IMR-90 (cell line): Measurements from ENCODE around the gene MAPKAP1. TPM values are rescaled to one million over a fixed set of nuclear protein-coding genes. Genes with fewer than 3 reads are reported as not detected.

Experiments used
- ATAC-seq: fragments of 200-7000 bp; cut with Tn5 transposase; 2 replicates; pipeline ENCODE4 v1.9.1; 2020; ENCODE audit warnings: low read depth, mild to moderate bottlenecking, moderate library complexity
- BruUV-seq: library from RNA; stranded (reverse); fragments of 400-500 nt; replicated peaks from 2 replicates; lab custom pipeline; 2021; lab: Mats Ljungman, UMichigan
- CTCF ChIA-PET: fragments of 300-600 bp; formaldehyde crosslinking; extraction: SDS; loops from one replicate; lab custom pipeline; 2021; ENCODE audit warnings: antibody characterized with exemption; lab: Yijun Ruan, JAX
- POLR2A ChIA-PET: fragments of 300-600 bp; sonication (Branson Sonifier 250); formaldehyde crosslinking; loops from one replicate; lab custom pipeline; 2022; ENCODE audit warnings: antibody characterized with exemption; ENCODE audit not compliant: unreplicated experiment; lab: Charles Lee
- DNase-seq: peaks from one replicate; pipeline ENCODE4 v3.0.0; 2013
- H2AFZ ChIP-seq: replicated peaks from 2 replicates; pipeline ENCODE3; 2013; ENCODE audit warnings: low read length, mild to moderate bottlenecking; ENCODE audit not compliant: poor library complexity
- H2AK5ac ChIP-seq: 2 replicates; pipeline ENCODE4 v1.6.1; 2013; ENCODE audit warnings: low read depth, low read length, inconsistent platforms
- H2AK9ac ChIP-seq: replicated peaks from 2 replicates; pipeline ENCODE3; 2013; ENCODE audit warnings: mild to moderate bottlenecking, low read depth, low read length, moderate library complexity; ENCODE audit not compliant: poor library complexity
- H2BK120ac ChIP-seq: 2 replicates; pipeline ENCODE4 v1.6.1; 2013; ENCODE audit warnings: low read depth, low read length, inconsistent platforms
- H2BK15ac ChIP-seq: 3 replicates; pipeline ENCODE4 v1.6.1; 2013; ENCODE audit warnings: low read depth, low read length, inconsistent platforms
- H2BK20ac ChIP-seq: 2 replicates; pipeline ENCODE4 v1.6.1; 2013; ENCODE audit warnings: low read depth, mild to moderate bottlenecking, inconsistent platforms, low read length, moderate library complexity
- H2BK5ac ChIP-seq: 2 replicates; pipeline ENCODE4 v1.6.1; 2013; ENCODE audit warnings: mild to moderate bottlenecking, low read depth, low read length, inconsistent platforms; ENCODE audit not compliant: poor library complexity, severe bottlenecking
- H3K14ac ChIP-seq: replicated peaks from 2 replicates; pipeline ENCODE4 v1.6.1; 2013; ENCODE audit warnings: low read depth, low read length, inconsistent platforms
- H3K18ac ChIP-seq: 2 replicates; pipeline ENCODE4 v1.6.1; 2013; ENCODE audit warnings: low read depth, low read length, control low read depth
- H3K23ac ChIP-seq: 2 replicates; pipeline ENCODE4 v1.6.1; 2013; ENCODE audit warnings: low read depth, low read length, inconsistent platforms
- H3K27ac ChIP-seq: 2 replicates; pipeline ENCODE4 v1.5.1; 2013; ENCODE audit warnings: mild to moderate bottlenecking, control low read depth, low read length; ENCODE audit not compliant: insufficient read depth
- H3K27me3 ChIP-seq: 2 replicates; pipeline ENCODE4 v1.6.1; 2013; ENCODE audit warnings: low read length; ENCODE audit not compliant: control insufficient read depth, insufficient read depth
- H3K36me3 ChIP-seq: 2 replicates; pipeline ENCODE4 v1.6.1; 2013; ENCODE audit warnings: low read length, mixed read lengths; ENCODE audit not compliant: control insufficient read depth, insufficient read depth
- H3K4ac ChIP-seq: 2 replicates; pipeline ENCODE4 v1.6.1; 2013; ENCODE audit warnings: low read depth, low read length, inconsistent platforms
- H3K4me1 ChIP-seq: 2 replicates; pipeline ENCODE4 v1.6.1; 2013; ENCODE audit warnings: low read length, mixed read lengths; ENCODE audit not compliant: control insufficient read depth, insufficient read depth
- H3K4me2 ChIP-seq: 2 replicates; pipeline ENCODE4 v1.6.1; 2013; ENCODE audit warnings: low read depth, mild to moderate bottlenecking, control low read depth, low read length, moderate library complexity
- H3K4me3 ChIP-seq: 2 replicates; pipeline ENCODE4 v1.5.1; 2013; ENCODE audit warnings: low read depth, mild to moderate bottlenecking, control low read depth, low read length, moderate library complexity; ENCODE audit not compliant: insufficient read depth
- H3K56ac ChIP-seq: 2 replicates; pipeline ENCODE4 v1.6.1; 2013; ENCODE audit warnings: low read length, inconsistent platforms; ENCODE audit not compliant: insufficient read depth; ENCODE audit errors: extremely low read depth
- H3K79me1 ChIP-seq, 2 experiments: 2 replicates each; pipeline ENCODE4 v1.6.1; 2013; ENCODE audit warnings: low read length in 2 of 2, inconsistent platforms in 1 of 2, low read depth in 1 of 2
- H3K9ac ChIP-seq: 2 replicates; pipeline ENCODE4 v1.6.1; 2013; ENCODE audit warnings: low read depth, low read length, control low read depth
- H3K9me1 ChIP-seq: 2 replicates; pipeline ENCODE4 v1.6.1; 2013; ENCODE audit warnings: low read length, inconsistent platforms; ENCODE audit not compliant: insufficient read depth
- H3K9me3 ChIP-seq: 2 replicates; pipeline ENCODE4 v1.6.1; 2013; ENCODE audit warnings: low read length; ENCODE audit not compliant: control insufficient read depth, insufficient read depth
- H4K20me1 ChIP-seq: 2 replicates; pipeline ENCODE4 v1.6.1; 2013; ENCODE audit warnings: low read length, inconsistent platforms; ENCODE audit not compliant: insufficient read depth
- H4K5ac ChIP-seq: 2 replicates; pipeline ENCODE4 v1.6.1; 2013; ENCODE audit warnings: mild to moderate bottlenecking, low read depth, low read length, control low read depth
- H4K8ac ChIP-seq, 2 experiments: 2 replicates each; pipeline ENCODE4 v1.6.1; 2013; ENCODE audit warnings: low read depth in 2 of 2, low read length in 2 of 2, control low read depth in 1 of 2, inconsistent platforms in 1 of 2
- H4K91ac ChIP-seq: 2 replicates; pipeline ENCODE4 v1.6.1; 2013; ENCODE audit warnings: low read depth, low read length, inconsistent platforms; ENCODE audit not compliant: insufficient read depth
- BHLHE40 ChIP-seq: fragments of 150-350 bp; IDR thresholded peaks from 2 replicates; pipeline ENCODE4 v1.6.1; 2016; ENCODE audit warnings: mild to moderate bottlenecking, low read depth, low read length
- CEBPB ChIP-seq: IDR thresholded peaks from 2 replicates; pipeline ENCODE4 v1.6.1; 2012; ENCODE audit warnings: low read depth, low read length, improper control_type of control experiment
- CHD1 ChIP-seq: IDR thresholded peaks from 2 replicates; pipeline ENCODE4 v1.6.1; 2012; ENCODE audit warnings: low read depth, low read length, improper control_type of control experiment
- FOS ChIP-seq: fragments of 150-350 bp; IDR thresholded peaks from 2 replicates; pipeline ENCODE4 v1.6.1; 2016; ENCODE audit warnings: low read depth, low read length
- MAFK ChIP-seq: IDR thresholded peaks from 2 replicates; pipeline ENCODE4 v1.6.1; 2012; ENCODE audit warnings: low read depth, low read length, improper control_type of control experiment
- MAZ ChIP-seq: IDR thresholded peaks from 2 replicates; pipeline ENCODE4 v1.6.1; 2012; ENCODE audit warnings: low read depth, mild to moderate bottlenecking, low read length, improper control_type of control experiment, moderate library complexity, borderline replicate concordance
- MXI1 ChIP-seq: IDR thresholded peaks from 2 replicates; pipeline ENCODE4 v1.6.1; 2012; ENCODE audit warnings: low read depth, mild to moderate bottlenecking, low read length, moderate library complexity, borderline replicate concordance
- NFE2L2 ChIP-seq: fragments of 150-350 bp; IDR thresholded peaks from 2 replicates; pipeline ENCODE4 v1.6.1; 2016; ENCODE audit warnings: low read depth, mild to moderate bottlenecking, low read length
- POLR2A ChIP-seq: IDR thresholded peaks from 2 replicates; pipeline ENCODE4 v1.6.1; 2012; ENCODE audit warnings: mild to moderate bottlenecking, low read depth, low read length
- RAD21 ChIP-seq: IDR thresholded peaks from 2 replicates; pipeline ENCODE4 v1.6.1; 2012; ENCODE audit warnings: low read length, improper control_type of control experiment
- RCOR1 ChIP-seq: IDR thresholded peaks from 2 replicates; pipeline ENCODE4 v1.6.1; 2012; ENCODE audit warnings: mild to moderate bottlenecking, low read length, improper control_type of control experiment; ENCODE audit not compliant: insufficient replicate concordance
- RFX5 ChIP-seq: IDR thresholded peaks from 2 replicates; pipeline ENCODE4 v1.8.0; 2012; ENCODE audit warnings: low read depth, mild to moderate bottlenecking, low read length, moderate library complexity
- SMC3 ChIP-seq: fragments of 150-350 bp; IDR thresholded peaks from 2 replicates; pipeline ENCODE4 v1.6.1; 2016; ENCODE audit warnings: low read depth, mild to moderate bottlenecking, antibody characterized with exemption, low read length, moderate library complexity
- WGBS, 2 experiments: methylation state at CpG; one replicate each; pipeline versions ENCODE4 v1.1.5 to v1.1.7; 2013; ENCODE audit warnings: missing lambda C conversion rate in 2 of 2; ENCODE audit not compliant: insufficient read length in 1 of 2; ENCODE audit errors: extremely low coverage in 2 of 2; 5-methylcytosine and 5-hydroxymethylcytosine counted together
- dilution Hi-C: fragments of 300-500 bp; cut with HindIII; formaldehyde crosslinking; loops from one replicate; pipeline ENCODE4 v1.14.3; 2018; ENCODE audit warnings: low sequenced_read_pairs; ENCODE audit not compliant: unreplicated experiment
- in situ Hi-C: fragments of 300-500 bp; cut with MboI; formaldehyde crosslinking; loops from 3 replicates; pipeline ENCODE4 v1.14.3; 2019; ENCODE audit warnings: low sequenced_read_pairs, inconsistent platforms, mixed read lengths
- intact Hi-C: fragments of 100-400 bp; cut with micrococcal nuclease; formaldehyde crosslinking; loops from 2 replicates; pipeline ENCODE4 v1.10.0; 2022
- polyA plus RNA-seq, 3 experiments: library from polyadenylated mRNA; depleted of rRNA; stranded (reverse); fragments of >200 nt; gene quantifications; 2 replicates each; pipeline ENCODE4 v1.2.3, GENCODE V29; 2012; ENCODE audit warnings: low replicate concordance in 1 of 3
- total RNA-seq: library from RNA; depleted of rRNA; stranded (reverse); fragments of >200 nt; gene quantifications from 2 replicates; pipeline ENCODE4 v1.2.3, GENCODE V29; 2012
- TF ChIP-seq, protein P1 (sequence below): fragments of 150-350 bp; IDR thresholded peaks from 2 replicates; pipeline ENCODE4 v1.6.1; 2017; ENCODE audit warnings: mild to moderate bottlenecking, antibody characterized with exemption, low read length, low read depth
- TF ChIP-seq, protein P2 (sequence below): fragments of 150-350 bp; IDR thresholded peaks from 2 replicates; pipeline ENCODE4 v1.6.1; 2016; ENCODE audit warnings: low read depth, mild to moderate bottlenecking, low read length, moderate library complexity, borderline replicate concordance
- TF ChIP-seq, protein P3 (sequence below): conservative IDR thresholded peaks from 2 replicates; pipeline ENCODE4 v1.5.1; 2012; ENCODE audit warnings: mild to moderate bottlenecking, low read depth, low read length, improper control_type of control experiment

The MAPKAP1 gene
- total and polyA plus RNA-seq, 2 of the 4 experiments (the other 2 are of a cell fraction): 87.2 to 158 TPM

DNA sequence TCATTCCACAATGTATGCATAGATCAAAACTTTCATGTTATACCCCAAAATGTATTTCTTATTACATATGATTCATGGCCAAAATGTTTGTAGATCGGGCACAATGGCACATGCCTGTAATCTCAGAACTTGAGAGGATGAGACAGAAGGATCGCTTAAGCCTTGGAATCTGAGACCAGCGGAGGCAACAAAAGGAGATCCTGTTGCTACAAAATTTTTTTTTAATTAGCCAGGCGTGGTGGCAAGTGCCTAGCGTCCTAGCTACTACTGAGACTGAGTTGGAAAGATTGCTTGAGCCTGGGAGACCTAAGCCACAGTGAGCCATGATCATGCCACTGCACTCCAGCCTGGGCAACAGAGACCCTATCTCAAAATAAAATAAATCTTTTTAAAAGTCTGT, 89.9 kb downstream of the MAPKAP1 start:
- no peak overlapping the region for H3K9ac ChIP-seq
- no peaks in the 10 kb centered on the region for H3K4me1 ChIP-seq
- no peak overlapping the region for H3K4me2 ChIP-seq
- dilution Hi-C loops (no loop called here), intact Hi-C loops (no loop called here), in situ Hi-C loops (no loop called here)
- H4K91ac ChIP-seq: no peak overlapping the region
- CTCF ChIA-PET: no interaction called here
- BruUV-seq: no TSS peak
- WGBS, 2 experiments: 100% methylated on average over 1 of the region's 5 CpGs; no CpG with 5 or more reads in 1 of the 2 experiments
- DNase-seq: no peak
- no peaks in the 10 kb centered on the region for H3K36me3 ChIP-seq
- peaks cover 23% of the 10 kb centered on the region for H4K20me1 ChIP-seq
- H3K56ac ChIP-seq: no peak overlapping the region
- H4K8ac ChIP-seq: no peak overlapping the region
- H3K14ac ChIP-seq: no peak overlapping the region
- no peak overlapping the region for H3K18ac ChIP-seq
- H3K9me1 ChIP-seq: peaks cover 10% of the 10 kb centered on the region
- H3K9me3 ChIP-seq: no peaks in the 10 kb centered on the region
- no peak overlapping the region for H2AK5ac ChIP-seq
- H2AK9ac ChIP-seq: no peak overlapping the region
- no peak overlapping the region for H2BK20ac ChIP-seq
- no peak overlapping the region for H2BK120ac ChIP-seq
- H3K27ac ChIP-seq: no peak overlapping the region
- ATAC-seq: no peak
- no peak overlapping the region for H2BK5ac ChIP-seq
- no peak overlapping the region for H3K4ac ChIP-seq
- H3K4me3 ChIP-seq: no peak overlapping the region
- H3K23ac ChIP-seq: no peak overlapping the region
- H2BK15ac ChIP-seq: no peak overlapping the region
- POLR2A ChIA-PET: no interaction called here
- no peak overlapping the region for H4K5ac ChIP-seq
- peaks cover 31 to 59% of the 10 kb centered on the region in 2 experiments for H3K79me1 ChIP-seq
- H3K27me3 ChIP-seq: no peaks in the 10 kb centered on the region
- no peak overlapping the region for H2AFZ ChIP-seq
- TF ChIP-seq FOS (no peak), MAZ (no peak), NFE2L2 (no peak), SMC3 (no peak), CEBPB (no peak), BHLHE40 (no peak), RCOR1 (no peak), CHD1 (no peak), MXI1 (no peak), POLR2A (no peak), RAD21 (no peak), RFX5 (no peak), MAFK (no peak)
- TF ChIP-seq, protein P1, sequence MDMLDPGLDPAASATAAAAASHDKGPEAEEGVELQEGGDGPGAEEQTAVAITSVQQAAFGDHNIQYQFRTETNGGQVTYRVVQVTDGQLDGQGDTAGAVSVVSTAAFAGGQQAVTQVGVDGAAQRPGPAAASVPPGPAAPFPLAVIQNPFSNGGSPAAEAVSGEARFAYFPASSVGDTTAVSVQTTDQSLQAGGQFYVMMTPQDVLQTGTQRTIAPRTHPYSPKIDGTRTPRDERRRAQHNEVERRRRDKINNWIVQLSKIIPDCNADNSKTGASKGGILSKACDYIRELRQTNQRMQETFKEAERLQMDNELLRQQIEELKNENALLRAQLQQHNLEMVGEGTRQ: no peak
- TF ChIP-seq, protein P2, sequence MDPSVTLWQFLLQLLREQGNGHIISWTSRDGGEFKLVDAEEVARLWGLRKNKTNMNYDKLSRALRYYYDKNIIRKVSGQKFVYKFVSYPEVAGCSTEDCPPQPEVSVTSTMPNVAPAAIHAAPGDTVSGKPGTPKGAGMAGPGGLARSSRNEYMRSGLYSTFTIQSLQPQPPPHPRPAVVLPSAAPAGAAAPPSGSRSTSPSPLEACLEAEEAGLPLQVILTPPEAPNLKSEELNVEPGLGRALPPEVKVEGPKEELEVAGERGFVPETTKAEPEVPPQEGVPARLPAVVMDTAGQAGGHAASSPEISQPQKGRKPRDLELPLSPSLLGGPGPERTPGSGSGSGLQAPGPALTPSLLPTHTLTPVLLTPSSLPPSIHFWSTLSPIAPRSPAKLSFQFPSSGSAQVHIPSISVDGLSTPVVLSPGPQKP: no peak
- TF ChIP-seq, protein P3, sequence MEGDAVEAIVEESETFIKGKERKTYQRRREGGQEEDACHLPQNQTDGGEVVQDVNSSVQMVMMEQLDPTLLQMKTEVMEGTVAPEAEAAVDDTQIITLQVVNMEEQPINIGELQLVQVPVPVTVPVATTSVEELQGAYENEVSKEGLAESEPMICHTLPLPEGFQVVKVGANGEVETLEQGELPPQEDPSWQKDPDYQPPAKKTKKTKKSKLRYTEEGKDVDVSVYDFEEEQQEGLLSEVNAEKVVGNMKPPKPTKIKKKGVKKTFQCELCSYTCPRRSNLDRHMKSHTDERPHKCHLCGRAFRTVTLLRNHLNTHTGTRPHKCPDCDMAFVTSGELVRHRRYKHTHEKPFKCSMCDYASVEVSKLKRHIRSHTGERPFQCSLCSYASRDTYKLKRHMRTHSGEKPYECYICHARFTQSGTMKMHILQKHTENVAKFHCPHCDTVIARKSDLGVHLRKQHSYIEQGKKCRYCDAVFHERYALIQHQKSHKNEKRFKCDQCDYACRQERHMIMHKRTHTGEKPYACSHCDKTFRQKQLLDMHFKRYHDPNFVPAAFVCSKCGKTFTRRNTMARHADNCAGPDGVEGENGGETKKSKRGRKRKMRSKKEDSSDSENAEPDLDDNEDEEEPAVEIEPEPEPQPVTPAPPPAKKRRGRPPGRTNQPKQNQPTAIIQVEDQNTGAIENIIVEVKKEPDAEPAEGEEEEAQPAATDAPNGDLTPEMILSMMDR: no peak
